ENCODE results near the gene ANK2.

Gene ANK2

GRCh38 chr4:113116414-113117357 is 67.2 kb downstream of the ANK2 start:
- Histone ChIP-seq H3K9ac (no peak overlapping the region), H2AFZ (ENCODE audit: low read depth) (no peak overlapping the region), H4K20me1 (ENCODE audit: insufficient read depth) (no peaks in the 10 kb centered on the region), H3K4me1 (ENCODE audit: low read depth, poor library complexity, severe bottlenecking) (no peaks in the 10 kb centered on the region), H3K79me2 (ENCODE audit: insufficient read depth, low read depth) (no peaks in the 10 kb centered on the region), H3K4me3 (IDR thresholded peaks at IDR 0.05; ENCODE audit: insufficient read depth, low read depth, low read length) (no peak overlapping the region), H3K4me2 (no peak overlapping the region), H3K27ac (no peak overlapping the region), H3K36me3 (ENCODE audit: insufficient read depth) (no peaks in the 10 kb centered on the region), H3K27me3 (ENCODE audit: insufficient read depth, low read depth) (no peaks in the 10 kb centered on the region)
- no peak for TF ChIP-seq CTCF (conservative IDR thresholded peaks at IDR 0.05; ENCODE audit: low read depth, low read length)

GRCh38 chr4:113117358-113117702 is 67.9 kb downstream of the ANK2 start:
- H3K9ac ChIP-seq, result no peak overlapping the region
- H2AFZ ChIP-seq (ENCODE audit: low read depth), result no peak overlapping the region
- TF ChIP-seq CTCF (conservative IDR thresholded peaks at IDR 0.05; ENCODE audit: low read depth, low read length), result no peak
- no peaks in the 10 kb centered on the region for H4K20me1 ChIP-seq (ENCODE audit: insufficient read depth)
- no peak overlapping the region for H3K4me3 ChIP-seq (IDR thresholded peaks at IDR 0.05; ENCODE audit: insufficient read depth, low read depth, low read length)
- H3K27ac ChIP-seq, result no peak overlapping the region
- H3K4me1 ChIP-seq (ENCODE audit: low read depth, poor library complexity, severe bottlenecking), result no peaks in the 10 kb centered on the region
- H3K27me3 ChIP-seq (ENCODE audit: insufficient read depth, low read depth), result no peaks in the 10 kb centered on the region
- H3K4me2 ChIP-seq, result no peak overlapping the region
- no peaks in the 10 kb centered on the region for H3K36me3 ChIP-seq (ENCODE audit: insufficient read depth)
- no peaks in the 10 kb centered on the region for H3K79me2 ChIP-seq (ENCODE audit: insufficient read depth, low read depth)

- no peaks in the 10 kb centered on the region for H4K20me1 ChIP-seq (ENCODE audit: insufficient read depth)
- no peaks in the 10 kb centered on the region for H3K79me2 ChIP-seq (ENCODE audit: insufficient read depth, low read depth)
- H2AFZ ChIP-seq (ENCODE audit: low read depth), result no peak overlapping the region
- H3K9ac ChIP-seq, result no peak overlapping the region
- H3K27me3 ChIP-seq (ENCODE audit: insufficient read depth, low read depth), result no peaks in the 10 kb centered on the region
- no peak overlapping the region for H3K27ac ChIP-seq
- no peaks in the 10 kb centered on the region for H3K36me3 ChIP-seq (ENCODE audit: insufficient read depth)
- no peak overlapping the region for H3K4me2 ChIP-seq
- TF ChIP-seq CTCF (conservative IDR thresholded peaks at IDR 0.05; ENCODE audit: low read depth, low read length), result no peak
- no peak overlapping the region for H3K4me3 ChIP-seq (IDR thresholded peaks at IDR 0.05; ENCODE audit: insufficient read depth, low read depth, low read length)
- no peaks in the 10 kb centered on the region for H3K4me1 ChIP-seq (ENCODE audit: low read depth, poor library complexity, severe bottlenecking)
These were observed 72.6 kb downstream of the ANK2 start for GRCh38 chr4:113122066-113122465.

GRCh38 chr4:113125418-113125817 is 76.0 kb downstream of the ANK2 start:
- no peak overlapping the region for H3K27ac ChIP-seq
- H3K27me3 ChIP-seq (ENCODE audit: insufficient read depth, low read depth), result no peaks in the 10 kb centered on the region
- no peaks in the 10 kb centered on the region for H3K36me3 ChIP-seq (ENCODE audit: insufficient read depth)
- no peaks in the 10 kb centered on the region for H4K20me1 ChIP-seq (ENCODE audit: insufficient read depth)
- no peak overlapping the region for H3K4me3 ChIP-seq (IDR thresholded peaks at IDR 0.05; ENCODE audit: insufficient read depth, low read depth, low read length)
- no peak overlapping the region for H3K9ac ChIP-seq
- no peaks in the 10 kb centered on the region for H3K79me2 ChIP-seq (ENCODE audit: insufficient read depth, low read depth)
- no peak overlapping the region for H3K4me2 ChIP-seq
- TF ChIP-seq CTCF (conservative IDR thresholded peaks at IDR 0.05; ENCODE audit: low read depth, low read length), result no peak
- H3K4me1 ChIP-seq (ENCODE audit: low read depth, poor library complexity, severe bottlenecking), result no peaks in the 10 kb centered on the region
- no peak overlapping the region for H2AFZ ChIP-seq (ENCODE audit: low read depth)
